Nucleus accumbens (tissue), 56 donors: ENCODE data around the gene TWIST1.

Experiments used
- DNase-seq, 56 donors: peaks; one replicate each; lab custom pipeline; 2025; lab: John Stamatoyannopoulos, UW

The TWIST1 gene

DNA sequence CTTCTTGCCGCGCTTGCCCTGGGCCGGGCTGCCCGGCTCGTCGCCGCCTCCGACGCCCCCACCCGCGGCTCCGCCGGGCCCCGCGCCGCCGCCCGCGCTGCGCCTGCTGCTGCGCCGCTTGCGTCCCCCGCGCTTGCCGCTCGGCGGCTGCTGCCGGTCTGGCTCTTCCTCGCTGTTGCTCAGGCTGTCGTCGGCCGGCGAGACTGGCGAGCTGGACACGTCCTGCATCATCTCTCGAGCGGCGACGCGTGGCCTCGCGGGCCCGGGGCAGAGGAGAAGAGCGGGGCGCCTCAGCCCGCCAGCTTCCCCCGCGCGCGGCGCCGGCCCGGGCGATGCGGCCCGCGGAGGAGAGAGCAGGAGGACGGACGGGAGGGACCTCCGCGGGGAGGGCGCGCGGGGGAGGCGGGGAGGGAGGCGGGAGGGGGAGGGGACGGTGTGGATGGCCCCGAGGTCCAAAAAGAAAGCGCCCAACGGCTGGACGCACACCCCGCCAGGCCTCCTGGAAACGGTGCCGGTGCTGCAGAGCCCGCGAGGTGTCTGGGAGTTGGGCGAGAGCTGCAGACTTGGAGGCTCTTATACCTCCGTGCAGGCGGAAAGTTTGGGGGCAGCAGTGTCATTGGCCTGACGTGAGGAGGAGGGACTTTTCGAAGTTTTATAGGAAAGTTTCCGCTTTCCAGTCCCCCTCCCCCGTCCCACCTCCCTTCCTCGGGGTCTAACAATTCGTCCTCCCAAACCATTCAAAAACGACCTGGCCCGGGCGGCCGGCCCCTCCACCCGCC, at the start of gene TWIST1:
TSS of gene TWIST1 (minus strand) at position 546 of the 779 bp plus-strand sequence. CDS start at position 231, 315 bp downstream.
- DNase-seq = no peak

DNA sequence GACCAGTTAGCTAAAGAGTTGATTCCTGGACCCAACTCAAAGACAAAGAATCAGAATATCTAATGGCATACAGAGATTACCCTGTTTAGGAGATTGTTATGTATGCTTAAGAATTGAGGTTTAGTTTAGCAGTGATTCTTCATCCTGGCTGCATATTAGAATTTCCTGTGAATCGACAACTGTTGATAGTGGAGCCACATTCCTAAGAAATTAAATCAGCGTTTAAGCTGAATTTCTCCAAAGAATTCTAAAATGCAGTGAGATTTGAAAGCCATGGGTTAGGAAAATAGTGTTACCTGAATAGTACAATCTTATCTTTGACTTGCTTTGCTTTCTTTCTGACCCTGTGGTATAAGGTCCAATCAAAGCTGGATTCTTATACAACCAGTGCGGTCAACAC, 44.2 kb upstream of the TWIST1 start:
- no peak for DNase-seq

DNA sequence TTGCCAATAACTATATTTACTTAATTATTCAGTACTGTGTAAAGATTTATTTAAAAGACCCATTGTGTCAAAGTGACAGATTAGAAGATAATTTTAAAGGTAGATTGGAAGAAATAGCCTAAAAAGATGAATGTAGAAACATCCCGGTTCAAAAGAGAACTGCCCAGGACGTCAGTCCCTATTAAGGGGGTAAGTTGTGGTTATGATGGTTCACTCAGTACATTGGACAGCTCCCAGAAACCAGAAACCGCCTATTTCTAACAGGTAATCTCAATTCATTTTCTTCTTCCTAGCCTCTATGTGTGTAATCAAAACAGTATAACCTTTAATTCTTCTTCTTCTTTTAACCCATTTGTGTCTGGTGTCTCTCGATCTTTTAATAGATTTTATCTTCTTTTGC, 29.3 kb upstream of the TWIST1 start:
- DNase-seq = no peak

DNA sequence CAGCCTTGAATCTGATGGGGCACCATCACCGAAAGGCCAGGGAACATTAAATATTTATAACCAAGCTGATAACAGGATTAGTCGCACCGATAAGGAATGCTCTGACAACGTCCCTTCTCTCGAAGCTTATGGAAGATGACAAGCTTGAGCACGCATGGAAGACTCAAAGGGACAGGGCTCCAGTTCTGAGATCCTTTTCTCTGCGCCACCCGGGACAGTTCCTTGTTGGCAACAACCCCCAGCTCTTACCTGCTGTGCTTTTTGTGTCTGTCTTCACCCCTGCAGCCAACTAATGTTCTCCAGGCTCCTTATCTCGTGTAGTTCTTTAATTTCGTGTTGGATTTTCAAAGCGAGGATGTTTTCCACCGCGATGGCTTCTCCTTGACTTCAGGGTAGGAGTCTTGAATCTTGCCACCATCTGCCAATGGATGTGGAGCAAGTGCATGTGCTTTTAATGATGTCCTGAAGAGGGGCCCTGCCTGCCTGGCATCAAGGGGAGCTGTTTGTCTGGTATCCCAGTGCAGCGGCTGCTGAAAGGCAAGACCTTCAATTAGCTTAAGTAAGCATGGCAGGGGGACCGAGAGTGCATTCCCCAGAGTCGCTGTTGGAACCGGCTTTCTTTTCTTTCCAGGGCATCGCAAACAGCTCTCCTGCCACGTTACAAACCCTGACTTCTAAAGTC, 28.1 kb upstream of the TWIST1 start:
- no peak for DNase-seq

DNA sequence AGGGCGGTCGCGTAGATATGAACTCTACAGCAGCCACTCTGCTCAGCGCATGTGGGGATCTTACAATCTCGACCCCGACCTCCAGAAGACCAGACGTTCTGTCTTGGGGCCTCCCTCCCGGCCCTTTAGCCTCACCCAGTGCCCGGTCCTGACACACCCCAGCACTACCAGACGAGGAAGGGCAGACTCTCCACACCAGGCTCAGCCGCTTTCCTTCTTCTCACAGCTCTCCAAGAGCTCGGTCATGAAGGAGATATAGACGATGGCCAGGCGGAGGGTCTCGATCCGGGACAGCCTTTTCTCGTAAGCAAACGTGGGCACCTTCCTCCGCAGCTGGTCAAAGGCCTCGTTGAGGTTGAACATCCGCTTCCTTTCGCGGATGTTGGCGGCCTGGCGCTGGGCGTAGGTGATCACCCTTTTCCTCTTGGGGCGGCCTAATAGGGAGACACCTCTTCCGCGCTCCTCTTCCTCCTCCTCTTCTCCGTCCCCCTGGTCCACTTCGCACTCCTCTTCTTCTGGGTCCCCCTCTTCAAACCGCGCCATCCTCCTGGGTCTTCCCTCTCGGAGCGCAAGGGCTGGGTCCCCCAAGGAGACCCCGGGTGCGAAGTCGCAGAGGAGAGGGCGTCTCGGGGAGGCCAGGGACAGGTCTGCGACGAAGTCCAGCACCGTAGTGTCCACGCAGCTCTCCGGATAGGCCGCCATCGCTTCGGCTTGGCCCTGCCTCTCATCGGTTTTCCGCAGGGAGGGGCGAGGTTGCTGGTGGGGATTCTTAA, 27.4 kb upstream of the TWIST1 start, which contains the start of gene FERD3L:
TSS of gene FERD3L (minus strand) at position 761 of the 773 bp plus-strand sequence. CDS start at position 702, 59 bp downstream.
- DNase-seq = no peak

DNA sequence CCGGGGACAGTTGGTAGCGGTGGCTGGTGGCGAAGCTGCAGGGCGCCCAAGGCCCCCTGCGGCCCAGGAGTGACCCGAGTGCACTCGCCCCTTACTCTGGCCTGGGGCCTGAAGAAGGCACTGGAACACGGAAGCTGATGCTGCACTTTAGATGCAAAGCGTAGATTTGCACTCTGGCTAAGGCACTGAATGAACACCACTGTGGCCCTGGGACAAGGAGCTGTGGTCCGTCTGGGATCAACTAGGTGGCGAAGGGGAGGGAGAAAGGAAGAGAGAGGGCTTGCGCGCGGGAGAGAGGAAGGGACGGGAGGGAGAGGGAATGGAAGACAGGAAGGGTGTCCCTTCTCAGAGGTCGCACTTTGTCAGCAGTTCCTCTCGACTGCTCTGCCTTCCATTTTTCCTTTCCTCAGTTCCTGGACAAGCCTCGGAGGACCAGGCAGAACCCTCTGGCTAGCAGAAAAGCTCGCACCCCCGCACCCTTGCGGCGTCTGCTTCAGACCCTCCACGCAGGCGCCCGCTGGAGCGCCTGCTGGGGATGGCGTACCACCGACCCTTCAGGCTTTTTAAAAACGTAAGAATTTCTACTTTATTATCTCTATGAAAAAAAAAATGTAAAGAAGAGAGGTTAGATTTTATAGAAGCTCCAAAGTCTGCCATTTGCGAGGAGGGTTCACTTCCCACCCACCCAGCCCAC, 26.6 kb upstream of the TWIST1 start:
- DNase-seq = no peak

DNA sequence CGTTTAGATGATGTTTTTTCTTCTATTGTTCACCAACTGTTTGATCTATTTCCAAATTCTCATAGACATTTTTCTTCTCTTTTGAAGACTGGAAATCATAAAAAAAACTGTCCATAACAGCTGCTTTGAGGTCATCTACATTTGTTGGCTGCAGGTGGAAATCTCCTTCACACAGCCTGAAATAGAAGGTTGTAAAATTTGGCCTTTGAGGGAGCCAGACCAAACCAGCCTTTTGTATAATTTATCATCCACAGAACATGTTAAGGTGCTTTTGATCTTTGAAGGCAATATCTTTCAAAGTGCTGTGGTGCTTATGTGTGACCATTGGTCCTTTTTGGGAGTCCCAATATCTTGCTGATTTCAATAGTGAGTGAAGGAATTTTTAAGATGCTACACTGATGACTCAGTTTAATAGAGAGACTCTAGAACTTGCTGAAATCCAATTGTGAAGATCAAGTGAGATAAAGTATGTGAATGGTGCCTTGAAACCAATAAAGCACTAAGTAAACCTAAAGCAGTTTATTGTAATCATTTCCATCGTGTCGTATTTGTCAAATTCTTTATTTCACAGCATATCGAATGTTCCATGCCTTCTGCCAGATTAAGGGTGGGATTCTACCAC, 22.4 kb upstream of the TWIST1 start:
- no peak for DNase-seq

DNA sequence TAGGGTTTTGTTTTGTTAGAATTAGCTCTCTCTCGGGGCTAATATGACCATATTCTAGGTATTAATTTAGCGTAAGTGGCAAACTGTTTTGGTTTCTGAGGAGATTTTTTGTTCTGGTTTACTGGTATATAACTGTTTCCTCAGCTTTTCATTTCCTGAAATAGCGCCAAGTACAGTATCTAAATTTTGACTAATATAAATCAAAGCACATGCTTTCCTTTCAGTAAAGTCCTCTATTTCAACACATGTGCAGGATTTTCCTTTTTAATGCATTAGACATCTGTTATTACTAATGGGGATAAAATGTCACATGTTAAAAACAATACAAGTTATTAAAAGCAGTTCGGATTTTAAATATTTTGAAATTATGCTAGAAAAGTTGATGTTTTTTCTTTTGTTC, 16.4 kb upstream of the TWIST1 start:
- DNase-seq = no peak

DNA sequence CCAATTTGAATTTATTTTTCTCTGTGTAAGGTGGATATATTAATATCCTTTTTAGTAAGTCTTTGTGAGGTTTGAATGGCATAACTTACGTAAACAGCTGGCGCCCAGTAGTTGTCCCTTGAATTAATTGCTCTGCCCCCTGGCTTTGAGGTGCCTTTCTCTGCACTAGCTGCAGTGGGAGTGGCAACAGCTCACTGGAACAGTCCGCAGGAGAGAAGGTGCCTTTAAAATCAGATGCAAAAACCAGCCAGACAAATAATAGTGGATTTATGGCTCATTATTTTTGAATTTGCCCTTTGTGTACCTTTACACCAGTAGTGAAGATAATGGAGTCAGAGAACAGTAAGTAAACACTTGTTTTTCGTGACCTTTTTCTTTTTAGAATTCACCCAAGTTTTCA, 16.0 kb upstream of the TWIST1 start:
- DNase-seq = no peak

DNA sequence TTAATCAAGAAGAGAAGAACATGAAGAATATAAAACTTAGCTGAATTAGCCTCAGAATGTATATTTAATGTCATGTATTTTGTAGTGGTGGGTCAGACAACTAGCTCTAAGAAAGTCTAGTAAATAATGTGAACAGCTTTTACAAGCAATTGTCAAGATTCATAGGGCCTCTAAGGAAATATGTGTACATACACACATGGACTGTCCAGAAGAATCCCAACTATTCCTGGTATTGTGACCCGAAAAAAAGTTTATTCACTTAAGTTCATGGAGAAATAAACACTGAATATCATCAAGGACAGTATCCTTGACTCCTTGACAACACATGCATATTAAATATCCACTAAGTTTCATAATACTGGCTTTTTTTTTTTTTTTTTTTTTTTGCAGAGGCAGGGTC, 11.4 kb upstream of the TWIST1 start:
- DNase-seq = no peak

DNA sequence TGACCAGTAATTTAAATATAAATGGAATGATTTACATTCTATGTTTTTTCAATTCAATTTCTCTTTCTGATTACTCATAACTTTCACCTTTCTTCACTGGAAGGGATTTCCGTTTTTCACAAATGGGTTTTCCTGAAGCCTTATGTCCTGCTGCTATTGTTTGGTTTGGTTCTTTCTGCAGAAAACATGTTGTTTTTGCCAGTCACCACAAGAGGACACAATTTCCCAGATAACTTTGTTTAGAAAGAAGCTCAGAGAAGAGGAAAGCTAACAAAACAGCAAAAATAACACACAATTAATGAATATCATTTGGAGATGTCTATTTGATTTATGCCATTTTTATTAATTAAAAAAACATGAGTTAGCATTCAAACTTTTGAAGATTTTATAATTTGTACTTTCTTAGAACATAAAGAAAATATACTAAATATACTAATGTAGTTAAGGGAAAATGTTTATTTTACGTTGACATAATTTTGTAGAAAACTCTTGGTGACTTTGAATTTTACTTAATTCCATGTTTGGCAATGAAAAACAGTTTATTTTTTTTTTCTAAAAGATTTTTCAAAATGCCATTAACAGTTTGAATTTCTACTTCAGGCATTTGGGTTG, 4.6 kb upstream of the TWIST1 start:
- DNase-seq = no peak

DNA sequence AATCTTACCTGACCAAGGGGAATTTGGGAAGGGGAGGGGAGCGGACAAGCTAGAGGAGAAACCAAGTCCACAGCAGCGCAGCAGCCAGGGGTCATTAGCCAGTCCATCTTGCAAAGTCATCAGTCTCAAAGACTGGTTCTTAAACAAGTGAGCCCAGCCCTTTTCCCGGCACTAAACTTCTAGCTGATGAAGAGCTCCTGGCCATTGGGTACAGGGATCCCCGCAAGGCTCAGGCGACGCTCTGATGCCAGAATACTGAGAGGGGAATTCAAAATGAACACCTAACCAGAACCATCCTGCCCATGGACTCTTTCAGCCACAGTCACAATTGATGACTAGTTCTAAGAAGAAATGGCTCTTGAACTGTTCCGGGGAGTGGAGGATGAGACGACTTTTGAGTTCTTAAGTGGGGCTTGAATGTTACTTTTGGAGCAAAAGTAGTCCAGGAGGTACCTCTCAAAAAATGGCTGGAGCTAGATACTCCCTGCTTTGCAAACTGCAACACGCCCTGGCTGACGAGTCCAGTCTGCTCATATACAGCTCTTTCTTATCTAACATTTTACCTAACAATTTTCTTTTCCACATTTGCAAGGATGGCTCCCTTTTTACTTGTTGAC, 2.5 kb upstream of the TWIST1 start:
- no peak for DNase-seq

DNA sequence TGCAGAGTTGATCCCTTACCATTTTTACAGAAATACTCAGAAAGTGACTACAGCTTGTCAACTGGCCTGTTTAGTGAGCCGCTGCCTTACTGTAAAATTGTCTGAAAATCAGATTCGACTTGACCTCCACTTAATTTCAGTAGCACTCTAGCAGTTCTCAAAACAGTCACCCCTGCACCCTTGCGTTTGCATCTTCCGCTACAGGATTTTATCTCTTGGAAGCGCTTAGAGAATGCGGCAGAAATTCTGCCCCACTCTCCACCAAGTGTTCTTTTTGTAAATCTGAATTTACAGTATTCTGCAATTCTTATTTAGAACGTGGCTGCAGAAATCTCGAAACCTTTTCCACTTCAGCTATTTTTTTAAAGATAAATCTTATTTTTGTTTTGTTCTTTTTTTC, 1.9 kb upstream of the TWIST1 start:
- DNase-seq = no peak

DNA sequence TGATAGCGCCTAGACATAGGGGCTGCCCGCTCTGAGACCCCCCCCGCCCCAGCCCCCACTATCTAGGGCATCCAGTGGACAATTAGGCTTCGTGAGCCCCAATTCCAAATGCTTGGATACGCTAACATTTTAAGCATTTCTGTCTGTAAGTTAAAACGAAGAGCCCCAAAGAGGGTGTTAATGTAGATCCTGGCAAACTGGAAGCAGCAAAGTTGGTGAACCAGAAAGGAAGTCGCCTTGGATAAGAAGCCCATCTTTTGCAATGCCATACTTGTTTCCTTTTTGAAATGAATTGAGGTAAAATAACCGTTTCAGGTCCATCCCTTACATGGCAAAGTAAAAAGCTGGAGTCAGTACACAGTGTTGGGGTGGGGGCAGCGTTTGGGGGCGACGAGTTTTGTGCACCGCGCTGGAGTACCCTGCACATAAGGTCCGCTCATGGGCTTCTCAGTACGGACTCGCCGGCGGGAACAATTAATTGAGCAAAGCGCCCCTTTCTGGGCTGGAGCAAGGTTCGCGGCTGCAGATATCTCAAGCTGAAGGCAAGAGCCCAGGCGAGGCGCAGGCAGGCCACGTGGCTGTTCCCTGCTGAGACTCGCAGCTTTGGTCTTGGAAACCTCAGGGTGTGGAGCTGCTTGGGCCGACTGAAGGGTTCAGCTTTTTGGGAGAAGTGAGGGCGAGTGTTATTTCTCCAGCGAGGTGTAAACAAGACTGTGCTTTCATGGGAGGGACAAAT, 1.4 kb upstream of the TWIST1 start:
- DNase-seq = peak in 1 of 56 donors; percentile 8

DNA sequence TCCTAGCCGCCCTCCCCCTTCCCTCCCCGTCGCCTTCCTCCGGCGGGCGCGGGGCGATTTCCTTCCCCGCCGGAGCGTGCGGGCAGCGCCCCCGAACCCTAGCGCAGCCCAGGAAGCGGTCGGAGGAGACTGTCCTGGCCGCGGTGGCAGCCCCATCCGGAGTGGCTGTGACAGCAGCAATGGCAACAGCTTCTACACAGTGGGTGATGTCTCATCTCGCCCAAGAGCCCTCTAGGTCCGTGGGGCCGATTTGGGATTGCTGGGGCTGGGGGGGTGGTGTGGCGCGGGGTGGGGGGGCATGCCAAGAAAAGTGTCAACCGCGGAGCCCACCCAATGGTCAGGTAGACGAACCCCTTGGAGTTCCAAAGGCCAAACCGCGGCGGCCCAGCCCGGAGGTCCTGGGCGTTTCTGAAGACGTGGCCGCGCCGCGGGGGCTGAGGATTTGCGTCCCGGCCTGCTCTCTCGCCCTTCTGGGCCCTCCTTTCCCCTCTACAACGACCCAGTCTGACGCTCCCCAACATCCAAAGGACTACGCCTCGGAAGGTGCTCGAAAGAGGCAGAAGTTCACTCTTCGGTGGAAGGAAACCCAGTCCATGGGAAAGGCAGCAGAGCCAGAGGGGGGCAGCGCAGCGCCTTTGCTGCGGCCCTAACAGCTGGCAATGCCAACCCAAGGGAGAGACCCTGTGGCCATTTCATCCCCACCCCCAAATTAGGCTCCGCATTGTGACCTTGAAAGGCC, 603 bp upstream of the TWIST1 start:
- DNase-seq = no peak

DNA sequence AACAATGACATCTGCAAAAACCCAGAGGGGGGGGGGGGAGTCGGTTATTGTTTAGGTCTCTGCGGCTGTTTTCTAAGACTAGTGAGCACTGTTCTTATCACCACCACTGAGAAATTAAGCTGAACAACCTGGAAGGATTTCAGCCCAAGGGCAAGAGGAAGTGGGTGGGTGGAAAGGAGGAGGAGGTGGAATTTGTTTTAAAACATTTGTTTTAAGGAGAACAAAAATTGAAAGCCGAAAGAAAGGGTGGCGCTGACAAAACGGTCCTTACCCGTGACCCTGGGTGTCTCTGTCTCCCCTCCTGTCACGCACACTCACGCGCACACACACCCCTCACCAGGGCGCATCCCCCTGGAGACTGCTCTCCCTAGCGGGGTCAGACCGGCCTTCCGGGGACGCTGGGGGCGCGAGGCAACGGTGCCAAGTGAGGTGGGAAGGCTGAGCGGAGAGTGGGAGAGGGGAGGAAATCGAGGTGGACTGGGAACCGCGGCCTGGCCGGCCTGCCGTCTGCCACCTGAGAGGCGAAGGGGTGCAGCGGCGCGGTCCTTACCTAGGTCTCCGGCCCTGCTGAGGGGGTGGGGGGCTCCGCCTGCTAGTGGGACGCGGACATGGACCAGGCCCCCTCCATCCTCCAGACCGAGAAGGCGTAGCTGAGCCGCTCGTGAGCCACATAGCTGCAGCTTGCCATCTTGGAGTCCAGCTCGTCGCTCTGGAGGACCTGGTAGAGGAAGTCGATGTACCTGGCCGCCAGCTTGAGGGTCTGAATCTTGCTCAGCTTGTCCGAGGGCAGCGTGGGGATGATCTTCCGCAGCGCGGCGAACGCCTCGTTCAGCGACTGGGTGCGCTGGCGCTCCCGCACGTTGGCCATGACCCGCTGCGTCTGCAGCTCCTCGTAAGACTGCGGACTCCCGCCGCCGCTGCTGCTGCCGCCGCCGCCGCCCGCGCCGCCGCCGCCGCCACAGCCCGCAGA, 1.0 kb downstream of the TWIST1 start:
- DNase-seq = no peak

DNA sequence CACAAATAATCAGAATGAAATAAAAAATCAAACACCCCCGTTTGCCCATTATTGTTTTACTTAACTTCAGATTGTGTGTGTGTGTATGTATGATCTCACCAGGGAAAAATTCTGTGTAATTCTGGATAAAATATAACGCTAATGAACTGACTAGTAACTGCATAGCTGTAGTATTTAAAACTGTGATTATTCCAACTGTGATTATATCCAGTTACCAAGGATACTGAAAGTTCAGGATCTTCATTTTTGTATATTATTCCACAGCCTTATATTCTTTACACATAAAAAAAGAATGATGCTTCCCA, 2.9 kb downstream of the TWIST1 start:
- no peak for DNase-seq
